ENCODE measurements around the gene TXNRD2.

The TXNRD2 gene

GRCh38 chr22:19871845-19872778 lies 69.5 kb downstream of the TXNRD2 start:
- Histone ChIP-seq H3K27ac (ENCODE audit: low read length) (no peak overlapping the region), H2AFZ (ENCODE audit: low read depth, low read length) (no peak overlapping the region), H3K9me3 (ENCODE audit: insufficient read depth, low read length) (no peaks in the 10 kb centered on the region), H3K79me2 (ENCODE audit: low read length) (no peaks in the 10 kb centered on the region), H3K9ac (ENCODE audit: low read length) (no peak overlapping the region), H3K4me3 (ENCODE audit: low read length) (no peak overlapping the region), H3K36me3 (replicated peaks; ENCODE audit: low read depth, low read length) (no peaks in the 10 kb centered on the region), H3K27me3 (ENCODE audit: low read depth, low read length) (no peaks in the 10 kb centered on the region), H3K4me1 (ENCODE audit: low read length) (no peaks in the 10 kb centered on the region), H4K20me1 (ENCODE audit: insufficient read depth, low read length) (no peaks in the 10 kb centered on the region), H3K4me2 (ENCODE audit: low read length) (no peak overlapping the region)
- no peak for TF ChIP-seq EZH2phosphoT487 (IDR thresholded peaks at IDR 0.05; ENCODE audit: low read depth)
- no peak for TF ChIP-seq CTCF (IDR thresholded peaks at IDR 0.05; ENCODE audit: low read depth, low read length)

GRCh38 chr22:19871023-19871844 lies 70.4 kb downstream of the TXNRD2 start:
- no peaks in the 10 kb centered on the region for H3K9me3 ChIP-seq (ENCODE audit: insufficient read depth, low read length)
- no peak for TF ChIP-seq EZH2phosphoT487 (IDR thresholded peaks at IDR 0.05; ENCODE audit: low read depth)
- no peak for TF ChIP-seq CTCF (IDR thresholded peaks at IDR 0.05; ENCODE audit: low read depth, low read length)
- H3K4me2 ChIP-seq (ENCODE audit: low read length) = no peak overlapping the region
- no peak overlapping the region for H3K27ac ChIP-seq (ENCODE audit: low read length)
- no peaks in the 10 kb centered on the region for H3K79me2 ChIP-seq (ENCODE audit: low read length)
- no peaks in the 10 kb centered on the region for H3K36me3 ChIP-seq (replicated peaks; ENCODE audit: low read depth, low read length)
- H3K9ac ChIP-seq (ENCODE audit: low read length) = no peak overlapping the region
- H3K4me1 ChIP-seq (ENCODE audit: low read length) = no peaks in the 10 kb centered on the region
- H3K4me3 ChIP-seq (ENCODE audit: low read length) = no peak overlapping the region
- H4K20me1 ChIP-seq (ENCODE audit: insufficient read depth, low read length) = no peaks in the 10 kb centered on the region
- no peak overlapping the region for H2AFZ ChIP-seq (ENCODE audit: low read depth, low read length)
- no peaks in the 10 kb centered on the region for H3K27me3 ChIP-seq (ENCODE audit: low read depth, low read length)

- no peak for TF ChIP-seq EZH2phosphoT487 (IDR thresholded peaks at IDR 0.05; ENCODE audit: low read depth)
- no peak for TF ChIP-seq CTCF (IDR thresholded peaks at IDR 0.05; ENCODE audit: low read depth, low read length)
- no peaks in the 10 kb centered on the region for H3K9me3 ChIP-seq (ENCODE audit: insufficient read depth, low read length)
- no peak overlapping the region for H3K4me3 ChIP-seq (ENCODE audit: low read length)
- H3K27me3 ChIP-seq (ENCODE audit: low read depth, low read length) = no peaks in the 10 kb centered on the region
- H2AFZ ChIP-seq (ENCODE audit: low read depth, low read length) = no peak overlapping the region
- H3K4me1 ChIP-seq (ENCODE audit: low read length) = no peaks in the 10 kb centered on the region
- H3K79me2 ChIP-seq (ENCODE audit: low read length) = no peaks in the 10 kb centered on the region
- H3K27ac ChIP-seq (ENCODE audit: low read length) = no peak overlapping the region
- H4K20me1 ChIP-seq (ENCODE audit: insufficient read depth, low read length) = no peaks in the 10 kb centered on the region
- no peak overlapping the region for H3K9ac ChIP-seq (ENCODE audit: low read length)
- no peaks in the 10 kb centered on the region for H3K36me3 ChIP-seq (replicated peaks; ENCODE audit: low read depth, low read length)
- H3K4me2 ChIP-seq (ENCODE audit: low read length) = no peak overlapping the region
Observed at GRCh38 chr22:19870153-19871022, 71.2 kb downstream of the TXNRD2 start.
